GM12878 (cell line): ENCODE data around the gene SLC66A1. TPM values are rescaled to one million over a fixed set of nuclear protein-coding genes. Genes with fewer than 3 reads are reported as not detected.

Experiments used
- ATF2 ChIP-seq: IDR thresholded peaks from 2 replicates; pipeline ENCODE4 v1.6.1; 2012; ENCODE audit warnings: low read length, inconsistent platforms
- ATF7 ChIP-seq: fragments of 450-650 bp; IDR thresholded peaks from 2 replicates; pipeline ENCODE4 v1.6.1; 2016; ENCODE audit warnings: low read depth, mild to moderate bottlenecking
- CHD2 ChIP-seq: IDR thresholded peaks from 2 replicates; pipeline ENCODE4 v1.6.1; 2011; ENCODE audit warnings: low read depth, low read length, improper control_type of control experiment, borderline replicate concordance
- CHD4 ChIP-seq: fragments of 200-600 bp; sonication (generic); IDR thresholded peaks from 2 replicates; pipeline ENCODE4 v1.6.1; 2016; ENCODE audit warnings: mild to moderate bottlenecking
- CREM ChIP-seq: IDR thresholded peaks from 2 replicates; pipeline ENCODE4 v1.6.1; 2014; ENCODE audit warnings: antibody characterized with exemption, low read depth
- EZH2 ChIP-seq: IDR thresholded peaks from 2 replicates; pipeline ENCODE4 v1.6.1; 2012; ENCODE audit warnings: low read depth, mild to moderate bottlenecking, control low read depth, inconsistent platforms, low read length, borderline replicate concordance; ENCODE audit not compliant: control insufficient read depth
- FOXK2 ChIP-seq: fragments of 450-650 bp; IDR thresholded peaks from 2 replicates; pipeline ENCODE4 v1.6.1; 2017; ENCODE audit warnings: mild to moderate bottlenecking, moderate library complexity
- HCFC1 ChIP-seq: fragments of 150-350 bp; IDR thresholded peaks from 2 replicates; pipeline ENCODE4 v1.6.1; 2014; ENCODE audit warnings: low read length
- MTA2 ChIP-seq: fragments of 450-650 bp; IDR thresholded peaks from 2 replicates; pipeline ENCODE4 v1.6.1; 2016; ENCODE audit warnings: low read depth, mild to moderate bottlenecking, moderate library complexity
- NFXL1 ChIP-seq: fragments of 450-650 bp; IDR thresholded peaks from 2 replicates; pipeline ENCODE4 v1.6.1; 2017; ENCODE audit warnings: antibody characterized with exemption, mild to moderate bottlenecking, borderline replicate concordance
- PAX5 ChIP-seq: IDR thresholded peaks from 2 replicates; pipeline ENCODE4 v1.6.1; 2011; ENCODE audit warnings: low read depth, low read length, borderline replicate concordance
- POLR2A ChIP-seq: IDR thresholded peaks from 2 replicates; pipeline ENCODE4 v1.6.1; 2011; ENCODE audit warnings: low read depth, mild to moderate bottlenecking, low read length
- PRDM15 ChIP-seq: fragments of 450-650 bp; formaldehyde crosslinking; IDR thresholded peaks from 2 replicates; pipeline ENCODE4 v1.4.0; 2020; ENCODE audit warnings: mild to moderate bottlenecking, moderate library complexity
- RFX5 ChIP-seq: IDR thresholded peaks from 2 replicates; pipeline ENCODE4 v1.6.1; 2011; ENCODE audit warnings: low read depth, low read length, improper control_type of control experiment
- SREBF1 ChIP-seq: IDR thresholded peaks from 2 replicates; pipeline ENCODE4 v1.6.1; 2012; ENCODE audit warnings: mild to moderate bottlenecking, low read length
- WRNIP1 ChIP-seq: IDR thresholded peaks from 2 replicates; pipeline ENCODE4 v1.6.1; 2011; ENCODE audit warnings: low read depth, low read length, improper control_type of control experiment, borderline replicate concordance
- ZSCAN29 ChIP-seq: fragments of 450-650 bp; IDR thresholded peaks from 2 replicates; pipeline ENCODE4 v1.6.1; 2017; ENCODE audit warnings: mild to moderate bottlenecking, moderate library complexity
- polyA plus RNA-seq, 11 experiments: library from polyadenylated mRNA; depleted of rRNA in 4 of 11; unstranded in 6 of 11; stranded (reverse) in 5 of 11; fragments of >200 nt; fragmentation: Nextera tagmentation in 4 of 11; fragmentation: Illumina TruSeq in 1 of 11; extraction: Ambion mirVana in 4 of 11; extraction: Trizol in 1 of 11; gene quantifications; 1 replicate in 1 of 11; 2 replicates in 10 of 11; pipeline versions ENCODE4 v1.2.1 to v1.2.3, GENCODE V29; 2011 to 2016; ENCODE audit warnings: inconsistent platforms in 2 of 11, missing spikeins in 2 of 11, low read depth in 1 of 11
- total RNA-seq, 4 experiments: library from RNA; depleted of rRNA in 3 of 4; stranded (reverse); fragments of >200 nt in 3 of 4; fragmentation: Illumina TruSeq in 1 of 4; extraction: Trizol in 1 of 4; gene quantifications; 2 replicates each; pipeline versions ENCODE4 v1.2.1 to v1.2.3, GENCODE V29; 2013 to 2021
- TF ChIP-seq, protein P1 (sequence below): IDR thresholded peaks from 2 replicates; pipeline ENCODE4 v1.6.1; 2011; ENCODE audit warnings: borderline replicate concordance, low read depth, mild to moderate bottlenecking, moderate library complexity, mixed read lengths, low read length; ENCODE audit not compliant: insufficient read depth; ENCODE audit errors: extremely low read length
- TF ChIP-seq, protein P2 (sequence below): IDR thresholded peaks from 2 replicates; pipeline ENCODE4 v1.6.1; 2011; ENCODE audit warnings: low read depth, mild to moderate bottlenecking, low read length, moderate library complexity, borderline replicate concordance; ENCODE audit errors: extremely low read depth
- TF ChIP-seq, protein P3 (sequence below): fragments of 450-650 bp; IDR thresholded peaks from 2 replicates; pipeline ENCODE4 v1.6.1; 2016; ENCODE audit warnings: mild to moderate bottlenecking, moderate library complexity, borderline replicate concordance

Gene SLC66A1
- total and polyA plus RNA-seq, 10 of the 15 experiments (the other 5 are each of a cell fraction or from before 2014, with no cell fraction given) = 0.58 to 22.0 (median 10.2) TPM

GRCh38 chr1:19311931-19312781, at the start of gene SLC66A1, which contains the start of gene AKR7A2 (continued):
- TF ChIP-seq, protein P1, sequence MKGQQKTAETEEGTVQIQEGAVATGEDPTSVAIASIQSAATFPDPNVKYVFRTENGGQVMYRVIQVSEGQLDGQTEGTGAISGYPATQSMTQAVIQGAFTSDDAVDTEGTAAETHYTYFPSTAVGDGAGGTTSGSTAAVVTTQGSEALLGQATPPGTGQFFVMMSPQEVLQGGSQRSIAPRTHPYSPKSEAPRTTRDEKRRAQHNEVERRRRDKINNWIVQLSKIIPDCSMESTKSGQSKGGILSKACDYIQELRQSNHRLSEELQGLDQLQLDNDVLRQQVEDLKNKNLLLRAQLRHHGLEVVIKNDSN = peak; percentile 86
- TF ChIP-seq FOXK2 (no peak), WRNIP1 (no peak), SREBF1 (no peak), POLR2A (peak; percentile 87), ATF2 (no peak), CREM (0 out of 2 replicates have a peak, but pooled peaks have one; percentile 19), ATF7 (no peak), CHD4 (no peak), MTA2 (no peak), ZSCAN29 (no peak), CHD2 (peak; percentile 92), PAX5 (no peak; the same call in 1 of the 2 replicates), RFX5 (no peak), PRDM15 (CRISPR knock-in tag) (no peak), HCFC1 (peak; percentile 42), NFXL1 (0 out of 2 replicates have a peak, but pooled peaks have one; percentile 19), EZH2 (no peak)
- TF ChIP-seq, protein P2, sequence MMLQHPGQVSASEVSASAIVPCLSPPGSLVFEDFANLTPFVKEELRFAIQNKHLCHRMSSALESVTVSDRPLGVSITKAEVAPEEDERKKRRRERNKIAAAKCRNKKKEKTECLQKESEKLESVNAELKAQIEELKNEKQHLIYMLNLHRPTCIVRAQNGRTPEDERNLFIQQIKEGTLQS = peak; percentile 59; the same call in 1 of the 2 replicates
- TF ChIP-seq, protein P3, sequence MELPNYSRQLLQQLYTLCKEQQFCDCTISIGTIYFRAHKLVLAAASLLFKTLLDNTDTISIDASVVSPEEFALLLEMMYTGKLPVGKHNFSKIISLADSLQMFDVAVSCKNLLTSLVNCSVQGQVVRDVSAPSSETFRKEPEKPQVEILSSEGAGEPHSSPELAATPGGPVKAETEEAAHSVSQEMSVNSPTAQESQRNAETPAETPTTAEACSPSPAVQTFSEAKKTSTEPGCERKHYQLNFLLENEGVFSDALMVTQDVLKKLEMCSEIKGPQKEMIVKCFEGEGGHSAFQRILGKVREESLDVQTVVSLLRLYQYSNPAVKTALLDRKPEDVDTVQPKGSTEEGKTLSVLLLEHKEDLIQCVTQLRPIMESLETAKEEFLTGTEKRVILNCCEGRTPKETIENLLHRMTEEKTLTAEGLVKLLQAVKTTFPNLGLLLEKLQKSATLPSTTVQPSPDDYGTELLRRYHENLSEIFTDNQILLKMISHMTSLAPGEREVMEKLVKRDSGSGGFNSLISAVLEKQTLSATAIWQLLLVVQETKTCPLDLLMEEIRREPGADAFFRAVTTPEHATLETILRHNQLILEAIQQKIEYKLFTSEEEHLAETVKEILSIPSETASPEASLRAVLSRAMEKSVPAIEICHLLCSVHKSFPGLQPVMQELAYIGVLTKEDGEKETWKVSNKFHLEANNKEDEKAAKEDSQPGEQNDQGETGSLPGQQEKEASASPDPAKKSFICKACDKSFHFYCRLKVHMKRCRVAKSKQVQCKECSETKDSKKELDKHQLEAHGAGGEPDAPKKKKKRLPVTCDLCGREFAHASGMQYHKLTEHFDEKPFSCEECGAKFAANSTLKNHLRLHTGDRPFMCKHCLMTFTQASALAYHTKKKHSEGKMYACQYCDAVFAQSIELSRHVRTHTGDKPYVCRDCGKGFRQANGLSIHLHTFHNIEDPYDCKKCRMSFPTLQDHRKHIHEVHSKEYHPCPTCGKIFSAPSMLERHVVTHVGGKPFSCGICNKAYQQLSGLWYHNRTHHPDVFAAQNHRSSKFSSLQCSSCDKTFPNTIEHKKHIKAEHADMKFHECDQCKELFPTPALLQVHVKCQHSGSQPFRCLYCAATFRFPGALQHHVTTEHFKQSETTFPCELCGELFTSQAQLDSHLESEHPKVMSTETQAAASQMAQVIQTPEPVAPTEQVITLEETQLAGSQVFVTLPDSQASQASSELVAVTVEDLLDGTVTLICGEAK = no peak
